Heart left ventricle (tissue), 16 donors: ENCODE data around the gene CCN5. TPM values are rescaled to one million over a fixed set of nuclear protein-coding genes. Genes with fewer than 3 reads are reported as not detected.

Experiments used
- ATAC-seq, 4 donors: fragments of 200-7000 bp; cut with Tn5 transposase; one replicate each; pipeline ENCODE4 v1.9.1; 2020 to 2022; ENCODE audit warnings: moderate library complexity in 4 of 4, mild to moderate bottlenecking in 3 of 4, moderate number of reproducible peaks in 1 of 4
- DNase-seq, 5 donors: peaks; one replicate each; pipeline ENCODE4 v3.0.0-alpha.2; 2020
- H3K27ac ChIP-seq, 12 donors: fragments of 200-600 bp; sonication (generic) in 4 of 12; one replicate each; pipeline versions ENCODE4 v1.5.0 to v1.8.0; 2016 to 2022; ENCODE audit warnings: mild to moderate bottlenecking in 2 of 12
- H3K27me3 ChIP-seq, 9 donors: fragments of 200-600 bp; sonication (generic) in 2 of 9; one replicate each; pipeline versions ENCODE4 v1.5.1 to v1.8.0; 2016 to 2022; ENCODE audit warnings: mild to moderate bottlenecking in 3 of 9
- H3K36me3 ChIP-seq, 9 donors: fragments of 200-600 bp; sonication (generic) in 2 of 9; one replicate each; pipeline versions ENCODE4 v1.5.0 to v1.8.0; 2018 to 2022; ENCODE audit warnings: mild to moderate bottlenecking in 2 of 9
- H3K4me1 ChIP-seq, 12 donors: fragments of 200-600 bp; sonication (generic) in 4 of 12; one replicate each; pipeline versions ENCODE4 v1.5.0 to v1.8.0; 2016 to 2022; ENCODE audit warnings: mild to moderate bottlenecking in 3 of 12
- H3K4me3 ChIP-seq, 12 donors: fragments of 200-600 bp; sonication (generic) in 4 of 12; one replicate each; pipeline versions ENCODE4 v1.5.0 to v1.8.0; 2017 to 2022; ENCODE audit warnings: mild to moderate bottlenecking in 9 of 12, moderate library complexity in 4 of 12
- H3K9me3 ChIP-seq, 12 donors: fragments of 200-600 bp; sonication (generic) in 4 of 12; one replicate each; pipeline versions ENCODE4 v1.5.0 to v1.8.0; 2016 to 2022; ENCODE audit warnings: mild to moderate bottlenecking in 1 of 12
- POLR2A ChIP-seq, 2 donors: fragments of 450-650 bp; IDR thresholded peaks; one replicate each; pipeline ENCODE4 v1.6.1; 2017; ENCODE audit warnings: antibody characterized with exemption in 2 of 2, mild to moderate bottlenecking in 2 of 2, moderate library complexity in 2 of 2
- WGBS, 4 donors: extraction: QIAGEN DNeasy Blood & Tissue Kit in 2 of 4; methylation state at CpG; one replicate each; pipeline versions ENCODE4 v1.1.5 to v1.1.7; 2013 to 2018; 5-methylcytosine and 5-hydroxymethylcytosine counted together
- intact Hi-C, 10 donors: fragments of 100-400 bp; cut with DNase I; formaldehyde crosslinking; loops; one replicate each; pipeline versions ENCODE4 v1.11.1 to v1.14.2; 2022
- polyA plus RNA-seq, 2 donors: library from polyadenylated mRNA; stranded (reverse); fragments of 200-250 nt; gene quantifications; one replicate each; pipeline ENCODE4 v1.2.3, GENCODE V29; 2013
- total RNA-seq, 9 donors: library from RNA; depleted of rRNA in 2 of 9; stranded (reverse); fragments of >200 nt in 2 of 9; fragmentation: NEBNext Ultra II Directional in 3 of 9; extraction: Animal tissue kit (Norgen Biotek cat#: 25700) in 3 of 9; gene quantifications; one replicate each; pipeline versions ENCODE4 v1.1.0 to v1.2.4, GENCODE V29; 2016 to 2023
- TF ChIP-seq, protein P1 (sequence below), 12 donors: fragments of 200-600 bp; sonication (generic) in 4 of 12; IDR thresholded peaks; one replicate each; pipeline versions ENCODE4 v1.5.0 to v1.8.0; 2018 to 2022; ENCODE audit warnings: antibody characterized with exemption in 12 of 12, mild to moderate bottlenecking in 5 of 12
- donor health status: ischemic (EF 13 %, LVEDD 7.1; RV severe dilation, severe dysfunction).
- donor health status: healthy with polysubstance abuse.
- donor health status: DM: no; HTN: yes; CAD: no.
- donor health status: DM: no; HTN: no; CAD: no.
- donor health status: ischemic (EF 25% LVEDD 6.9; RV normal size, moderate dysfunction).
- donor health status: ischemic (EF 25% LVEDD 5.7; RV mildly dilated, moderate dysfunction).
- donor health status: healthy.
- donor health status: DM: yes; HTN: yes; CAD: no.
- donor health status: ischemic (EF 35%, LVEDD 5.7; RV mildly dilated, moderate dysfunction).
- donor health status: nonischemic (EF 11% LVEDD 7.7; RV severe dilation, severe dysfunction).
- donor health status: DM: yes; HTN: yes; CAD: no.
- donor health status: PGD.
- donor health status: ischemic (EF 29% LVEDD 5.4; RV normal size, mild dysfunction).
- donor health status: nonischemic (EF 23%, LVEDD 6.1; RV moderate dilation, normal function).

Gene CCN5
- total and polyA plus RNA-seq, 11 donors, result 7.3 to 92.3 (median 28.7) TPM

DNA sequence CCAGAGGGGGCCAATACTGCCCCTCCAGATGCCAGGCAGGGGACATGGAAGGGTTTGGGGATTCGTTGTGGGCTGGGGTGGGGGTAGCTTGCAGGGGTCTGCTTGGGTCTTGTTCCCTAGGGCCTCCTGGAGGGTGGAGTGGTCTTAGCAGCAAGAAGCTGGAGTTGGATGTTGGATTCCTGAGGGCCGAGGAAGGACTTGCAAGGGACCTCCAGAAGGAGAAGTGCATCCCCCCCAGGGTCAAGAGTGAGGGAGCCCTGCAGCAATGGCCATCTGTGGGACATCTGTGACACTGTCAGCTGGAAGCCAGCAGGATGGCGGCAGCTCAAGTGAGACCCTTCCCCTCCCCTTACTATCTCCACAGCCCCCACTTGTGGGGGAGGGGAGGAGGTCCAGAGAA lies 25.4 kb upstream of the CCN5 start:
- TF ChIP-seq, protein P1, sequence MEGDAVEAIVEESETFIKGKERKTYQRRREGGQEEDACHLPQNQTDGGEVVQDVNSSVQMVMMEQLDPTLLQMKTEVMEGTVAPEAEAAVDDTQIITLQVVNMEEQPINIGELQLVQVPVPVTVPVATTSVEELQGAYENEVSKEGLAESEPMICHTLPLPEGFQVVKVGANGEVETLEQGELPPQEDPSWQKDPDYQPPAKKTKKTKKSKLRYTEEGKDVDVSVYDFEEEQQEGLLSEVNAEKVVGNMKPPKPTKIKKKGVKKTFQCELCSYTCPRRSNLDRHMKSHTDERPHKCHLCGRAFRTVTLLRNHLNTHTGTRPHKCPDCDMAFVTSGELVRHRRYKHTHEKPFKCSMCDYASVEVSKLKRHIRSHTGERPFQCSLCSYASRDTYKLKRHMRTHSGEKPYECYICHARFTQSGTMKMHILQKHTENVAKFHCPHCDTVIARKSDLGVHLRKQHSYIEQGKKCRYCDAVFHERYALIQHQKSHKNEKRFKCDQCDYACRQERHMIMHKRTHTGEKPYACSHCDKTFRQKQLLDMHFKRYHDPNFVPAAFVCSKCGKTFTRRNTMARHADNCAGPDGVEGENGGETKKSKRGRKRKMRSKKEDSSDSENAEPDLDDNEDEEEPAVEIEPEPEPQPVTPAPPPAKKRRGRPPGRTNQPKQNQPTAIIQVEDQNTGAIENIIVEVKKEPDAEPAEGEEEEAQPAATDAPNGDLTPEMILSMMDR (IDR thresholded peaks at IDR 0.05), result no peak
- TF ChIP-seq POLR2A (IDR thresholded peaks at IDR 0.05), result no peak
- Histone ChIP-seq H3K4me3 (no peak overlapping the region), H3K4me1 (peaks cover 0 to 51% (median 30%) of the 10 kb centered on the region in 12 donors), H3K27me3 (no peaks in the 10 kb centered on the region), H3K9me3 (peaks cover 0 to 10% (median 0%) of the 10 kb centered on the region in 12 donors), H3K27ac (peak overlapping the region in 8 of 12 donors; percentile 12 to 86 (median 84)), H3K36me3 (no peaks in the 10 kb centered on the region)
- intact Hi-C loops, result loop anchor here in 8 of 10 donors (2.0 to 10.0 kb wide), 6 partner anchors 25 to 305 kb away; partner anchors contain the start of gene CCN5 (in 1 of the 8)
- no peak for DNase-seq
- ATAC-seq, result no peak
- 74 to 90% (median 81%) methylated on average over 2 to 3 of the region's 3 CpGs for WGBS, 4 donors

GRCh38 chr20:44690781-44691423 lies 24.3 kb upstream of the CCN5 start:
- H3K27ac ChIP-seq, result peak overlapping the region; percentile 55 to 95 (median 84)
- no peak overlapping the region for H3K4me3 ChIP-seq
- intact Hi-C loops, result loop anchor here in 2 of 10 donors (1.0 to 2.0 kb wide), 2 partner anchors 23 to 24 kb away; partner anchors contain the start of gene CCN5 (in 1 of the 2)
- no peak for TF ChIP-seq POLR2A (IDR thresholded peaks at IDR 0.05)
- TF ChIP-seq, protein P1 (IDR thresholded peaks at IDR 0.05), result no peak
- peak; percentile 42 to 58 (median 48) for ATAC-seq
- peaks cover 0 to 54% (median 34%) of the 10 kb centered on the region in 12 donors for H3K4me1 ChIP-seq
- H3K9me3 ChIP-seq, result peaks cover 0 to 10% (median 0%) of the 10 kb centered on the region in 12 donors
- WGBS, 4 donors, result 56 to 67% (median 60%) methylated on average over 9 of the region's 9 CpGs
- H3K36me3 ChIP-seq, result no peaks in the 10 kb centered on the region
- H3K27me3 ChIP-seq, result no peaks in the 10 kb centered on the region
- peak in 3 of 5 donors; percentile 32 to 44 (median 44) for DNase-seq

DNA sequence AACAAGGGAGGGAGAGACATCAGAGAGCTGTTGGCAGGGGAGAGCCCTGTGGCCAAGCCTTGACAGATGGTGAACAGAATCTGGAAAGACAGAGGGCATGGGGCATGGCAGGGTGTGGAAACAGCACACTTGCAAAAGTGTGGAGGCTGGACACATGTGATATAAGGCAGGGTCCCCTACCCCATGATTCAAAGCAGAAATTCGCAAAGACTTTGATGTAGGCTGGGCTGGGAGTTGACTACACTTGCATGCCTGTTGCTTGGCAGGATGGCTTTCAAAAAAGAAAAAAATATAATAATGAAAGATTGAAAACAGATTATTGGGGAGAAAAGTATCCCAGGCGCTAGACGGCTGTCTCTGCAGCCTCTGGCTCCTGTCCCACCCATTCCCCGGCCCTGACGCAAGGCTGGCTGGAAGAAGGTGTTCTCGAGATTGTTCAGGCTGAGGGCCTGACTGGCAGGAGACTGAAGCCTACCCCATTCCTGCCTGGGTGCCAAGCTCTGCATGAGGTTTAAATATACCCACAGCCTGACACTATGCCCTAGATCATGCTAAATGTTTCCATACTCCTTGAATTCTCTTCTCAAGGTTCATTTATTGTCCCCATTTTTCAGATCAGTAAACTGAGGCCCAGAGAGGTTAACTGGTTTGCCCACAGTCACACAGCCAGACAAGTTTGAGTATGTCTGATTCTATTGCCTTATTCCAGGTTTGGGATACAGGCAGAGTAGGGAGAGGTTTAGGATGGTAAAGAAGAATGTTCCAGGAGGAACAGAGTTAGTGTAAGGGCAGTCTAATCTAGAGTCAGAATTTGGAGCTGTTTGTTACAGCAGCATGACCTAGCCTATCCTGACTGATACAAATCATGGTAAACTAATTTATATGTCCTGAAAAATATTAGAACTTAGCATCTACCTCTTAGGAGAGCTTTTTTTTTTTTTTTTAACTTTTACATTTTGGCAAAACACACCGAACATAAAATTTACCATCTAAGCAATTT lies 23.4 kb upstream of the CCN5 start:
- Histone ChIP-seq H3K36me3 (no peaks in the 10 kb centered on the region), H3K27me3 (no peaks in the 10 kb centered on the region), H3K4me1 (peaks cover 0 to 56% (median 34%) of the 10 kb centered on the region in 12 donors), H3K9me3 (peaks cover 0 to 10% (median 0%) of the 10 kb centered on the region in 12 donors), H3K27ac (peak overlapping the region; percentile 55 to 95 (median 84)), H3K4me3 (no peak overlapping the region)
- intact Hi-C loops, result loop anchor here in 2 of 10 donors (1.0 to 2.0 kb wide), 3 partner anchors 23 to 37 kb away; partner anchors contain the start of gene CCN5 (in 1 of the 2)
- DNase-seq, result peak; percentile 82 to 93 (median 85)
- peak; percentile 85 to 93 (median 88) for ATAC-seq
- WGBS, 4 donors, result 49 to 63% (median 57%) methylated on average over 7 of the region's 7 CpGs
- TF ChIP-seq, protein P1 (IDR thresholded peaks at IDR 0.05), result no peak
- TF ChIP-seq POLR2A (IDR thresholded peaks at IDR 0.05), result no peak
